Measurements from ENCODE around the gene PALM2AKAP2.
"Not testable (repeated sequence)": the region's sequence is repeated elsewhere in the genome, so short reads cannot be mapped to it uniquely, and the experiment has no call there.

The PALM2AKAP2 gene

DNA sequence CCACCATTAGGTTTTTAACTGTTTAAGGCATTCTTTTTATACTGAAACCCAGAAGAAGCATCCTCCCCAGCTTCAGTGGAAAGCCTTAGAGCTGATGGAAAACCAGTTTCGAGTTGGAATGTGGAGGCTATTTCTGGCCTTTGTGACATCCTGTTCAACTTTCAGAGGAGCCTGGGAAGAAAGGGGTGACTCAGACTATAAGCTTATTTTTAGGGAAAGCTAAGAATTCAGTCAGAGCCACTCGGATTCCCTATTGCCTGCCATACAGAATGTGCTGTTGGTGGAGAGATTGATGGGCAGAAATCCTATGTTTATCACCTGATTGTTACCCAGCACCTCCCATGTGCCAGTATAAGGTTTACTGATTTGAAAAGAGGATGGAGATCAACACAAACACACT lies 19.8 kb downstream of the PALM2AKAP2 start:
- no peak for DNase-seq (ENCODE audit: low read depth, low spot score)
- no peak overlapping the region for H3K27ac ChIP-seq

DNA sequence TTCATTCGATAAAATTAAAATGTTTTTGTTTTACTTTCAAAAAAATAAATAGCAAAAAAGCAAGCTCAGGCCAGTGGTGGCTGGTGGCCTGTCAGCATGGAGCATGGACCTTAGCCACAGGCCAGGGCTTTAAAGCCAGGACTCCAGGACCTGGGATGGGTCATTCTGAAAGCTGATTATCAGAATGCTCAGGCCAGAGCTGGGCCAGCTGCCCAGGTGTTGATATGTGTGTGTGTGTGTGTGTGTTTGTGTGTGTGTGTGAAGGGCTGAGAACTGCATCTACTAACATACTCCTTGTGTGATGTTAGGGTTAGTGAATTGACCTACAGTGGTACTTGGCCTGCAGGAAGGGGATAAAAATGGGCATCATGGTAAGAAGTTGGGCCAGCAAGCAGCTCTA lies 21.5 kb downstream of the PALM2AKAP2 start:
- no peak overlapping the region for H3K27ac ChIP-seq
- DNase-seq (ENCODE audit: low read depth, low spot score): no peak

DNA sequence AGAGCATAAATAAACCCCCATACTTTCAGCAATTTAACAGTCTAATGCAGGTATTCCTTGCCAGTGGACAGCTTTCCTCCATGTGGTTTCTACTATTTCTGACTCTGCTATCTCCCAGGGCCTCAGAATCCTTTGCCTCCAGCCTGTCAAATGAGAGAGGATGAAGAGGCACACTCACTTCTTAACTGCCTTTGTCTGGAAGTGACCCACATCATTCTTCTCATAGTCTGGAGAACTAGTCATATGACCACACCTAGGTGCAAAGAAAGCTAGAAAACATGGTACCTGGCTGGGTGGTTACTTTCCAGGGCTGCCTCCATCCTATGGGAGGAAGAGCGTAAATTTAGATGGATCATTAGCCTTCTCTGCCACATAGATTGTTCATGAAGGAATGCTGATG lies 22.5 kb downstream of the PALM2AKAP2 start:
- no peak overlapping the region for H3K27ac ChIP-seq
- no peak for DNase-seq (ENCODE audit: low read depth, low spot score)

GRCh38 chr9:109805050-109805449 lies 25.1 kb downstream of the PALM2AKAP2 start:
- DNase-seq (ENCODE audit: low read depth, low spot score): no peak
- no peak overlapping the region for H3K27ac ChIP-seq

GRCh38 chr9:109806506-109807115 lies 26.6 kb downstream of the PALM2AKAP2 start:
- no peak overlapping the region for H3K27ac ChIP-seq
- DNase-seq (ENCODE audit: low read depth, low spot score): no peak

DNA sequence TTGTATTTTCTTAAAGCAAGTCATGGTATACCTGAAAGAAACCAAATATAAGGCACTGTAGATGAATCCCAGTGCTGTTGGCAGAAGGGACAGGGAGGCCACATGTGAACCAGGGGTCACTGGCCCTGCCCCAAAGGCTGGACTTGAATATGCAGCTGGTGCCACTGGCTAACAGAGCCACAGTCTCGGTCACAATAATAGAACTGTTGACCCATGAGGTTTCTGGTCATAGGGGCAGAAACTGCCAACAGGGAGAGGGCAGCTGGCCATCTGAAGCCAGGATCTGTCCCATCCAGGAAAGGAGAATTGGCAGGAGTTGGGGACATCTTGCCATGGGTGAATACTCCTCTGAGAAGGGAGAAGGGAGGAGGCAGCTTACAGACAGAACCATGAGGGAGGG lies 31.9 kb downstream of the PALM2AKAP2 start:
- no peak for DNase-seq (ENCODE audit: low read depth, low spot score)
- H3K27ac ChIP-seq: no peak overlapping the region

DNA sequence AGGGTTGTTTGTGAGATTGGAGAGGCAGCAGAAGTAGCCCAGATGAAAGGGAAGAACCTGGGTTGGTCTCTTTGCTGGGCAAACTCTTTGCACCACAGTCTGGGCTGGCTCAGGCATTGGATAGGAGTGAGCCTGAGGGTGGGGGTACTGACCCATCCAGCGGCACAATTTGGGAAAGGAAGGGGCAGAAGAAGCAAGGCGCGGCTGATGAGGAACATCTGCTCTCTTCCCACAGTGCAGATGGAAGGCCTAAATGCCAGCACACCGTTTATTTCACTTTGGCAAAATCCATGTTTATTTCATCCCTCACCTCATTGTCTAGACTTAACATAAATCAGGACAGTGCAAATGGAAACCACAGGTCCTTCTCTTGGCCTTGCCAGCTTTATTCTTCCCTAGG lies 32.3 kb downstream of the PALM2AKAP2 start:
- DNase-seq (ENCODE audit: low read depth, low spot score): no peak
- H3K27ac ChIP-seq: no peak overlapping the region

DNA sequence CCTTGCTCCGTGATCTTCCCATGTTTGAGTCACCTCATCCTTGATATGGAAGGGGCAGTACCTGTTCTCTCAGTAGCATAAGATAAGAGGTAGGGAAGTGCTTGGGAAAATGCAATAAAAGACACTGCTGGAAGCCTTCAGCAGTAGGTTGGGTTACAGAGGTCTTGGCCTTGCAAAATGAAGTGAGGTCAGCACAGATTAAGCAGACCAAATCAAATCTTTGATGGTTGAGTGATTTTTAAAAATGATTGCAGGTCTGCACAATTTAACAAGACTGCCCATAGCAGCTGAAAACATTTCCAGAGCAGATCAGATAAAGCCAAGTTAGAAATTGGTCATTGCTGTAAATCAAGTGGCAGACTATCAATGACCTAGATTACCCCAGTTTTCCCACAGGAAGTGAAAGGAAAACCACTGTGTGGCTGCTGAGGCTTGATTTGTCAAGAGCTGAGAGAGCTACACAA lies 32.9 kb downstream of the PALM2AKAP2 start:
- H3K27ac ChIP-seq: no peak overlapping the region
- DNase-seq (ENCODE audit: low read depth, low spot score): no peak

- no peak for DNase-seq (ENCODE audit: low read depth, low spot score)
- H3K27ac ChIP-seq: no peak overlapping the region
Measured at GRCh38 chr9:109813303-109813702, 33.3 kb downstream of the PALM2AKAP2 start.

DNA sequence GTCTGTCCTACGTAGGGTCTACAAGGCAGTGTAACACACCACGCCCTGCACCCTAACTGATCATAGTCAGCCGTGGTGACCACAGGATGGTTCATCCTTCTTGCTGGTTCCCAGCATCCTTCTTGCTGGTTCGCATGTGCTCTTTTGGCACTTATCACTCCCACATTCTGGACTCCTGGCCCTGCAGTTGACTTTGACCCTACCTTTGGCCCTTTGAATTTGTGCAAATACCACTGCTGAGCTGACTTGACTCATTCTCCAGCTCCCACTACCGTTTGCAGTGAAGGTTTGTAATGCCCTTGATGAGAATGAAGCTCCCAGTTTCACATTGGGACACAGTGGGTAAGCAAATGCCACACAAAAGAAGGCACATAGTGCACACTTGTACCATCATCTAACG lies 33.8 kb downstream of the PALM2AKAP2 start:
- no peak for DNase-seq (ENCODE audit: low read depth, low spot score)
- H3K27ac ChIP-seq: no peak overlapping the region

DNA sequence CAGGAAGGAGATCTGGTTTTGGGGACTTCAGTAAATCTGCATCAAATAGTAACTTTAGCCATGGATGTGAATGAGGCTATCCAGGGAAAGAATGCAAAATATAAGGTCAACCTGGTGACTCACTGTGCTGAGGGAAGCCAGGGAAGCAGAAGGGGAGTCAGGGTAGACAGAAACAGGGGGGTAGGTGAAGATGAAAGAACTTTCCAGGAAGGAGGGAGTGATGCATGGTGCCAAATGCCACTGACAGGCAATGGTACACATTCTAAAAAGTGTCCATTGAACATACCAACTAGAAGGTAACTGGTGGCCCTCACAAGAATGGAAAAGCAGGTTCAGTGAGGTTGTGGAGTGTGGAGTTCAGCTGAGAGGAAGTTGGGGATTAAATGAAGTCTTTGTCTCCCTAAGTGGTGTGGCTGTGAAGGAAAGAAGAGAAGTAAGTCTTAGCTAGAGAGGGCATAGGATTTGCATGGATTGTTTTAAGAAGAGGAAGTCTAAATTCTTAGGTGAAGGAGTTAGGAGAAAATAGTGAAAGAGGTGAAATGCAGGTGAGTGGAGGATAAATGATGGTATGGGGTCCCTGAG lies 35.5 kb downstream of the PALM2AKAP2 start:
- peak overlapping the region; percentile 75 for H3K27ac ChIP-seq
- no peak for DNase-seq (ENCODE audit: low read depth, low spot score)

GRCh38 chr9:109816490-109816889 lies 36.5 kb downstream of the PALM2AKAP2 start:
- H3K27ac ChIP-seq: peak overlapping the region; percentile 75
- DNase-seq (ENCODE audit: low read depth, low spot score): peak; percentile 40

DNA sequence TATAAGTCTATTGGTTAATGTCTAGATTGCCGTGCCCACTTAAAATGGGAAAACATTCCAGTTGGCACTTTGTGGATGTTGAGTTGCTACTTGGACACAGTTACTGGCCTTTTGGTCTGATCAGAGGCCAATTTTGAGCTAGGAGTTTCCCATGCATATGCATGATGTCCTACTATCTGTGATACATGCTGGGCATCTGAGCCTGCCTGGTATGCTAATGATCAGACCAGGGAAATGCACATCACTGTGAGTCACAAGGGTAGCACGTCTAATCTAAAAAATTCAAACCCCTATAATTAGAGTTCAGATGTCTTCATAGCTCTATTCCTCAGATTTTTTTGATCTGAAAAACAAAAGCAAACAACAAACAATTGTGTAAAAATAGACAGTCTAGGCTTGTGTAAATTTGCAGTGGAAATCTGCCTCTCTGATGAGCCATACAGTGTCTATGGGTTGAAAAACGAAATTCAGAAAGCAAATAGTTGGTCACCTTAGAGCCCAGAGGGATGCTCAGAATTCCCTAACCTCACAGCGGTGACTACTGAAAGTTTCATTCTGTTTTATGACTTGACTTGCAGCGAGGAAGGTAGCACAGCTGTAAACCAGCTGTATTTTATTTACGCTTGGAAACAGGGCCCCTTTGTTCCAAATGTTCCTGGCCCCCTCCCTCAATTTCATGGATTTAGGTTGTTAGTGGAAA lies 37.3 kb downstream of the PALM2AKAP2 start:
- no peak for DNase-seq (ENCODE audit: low read depth, low spot score)
- peak overlapping the region; percentile 75 for H3K27ac ChIP-seq

DNA sequence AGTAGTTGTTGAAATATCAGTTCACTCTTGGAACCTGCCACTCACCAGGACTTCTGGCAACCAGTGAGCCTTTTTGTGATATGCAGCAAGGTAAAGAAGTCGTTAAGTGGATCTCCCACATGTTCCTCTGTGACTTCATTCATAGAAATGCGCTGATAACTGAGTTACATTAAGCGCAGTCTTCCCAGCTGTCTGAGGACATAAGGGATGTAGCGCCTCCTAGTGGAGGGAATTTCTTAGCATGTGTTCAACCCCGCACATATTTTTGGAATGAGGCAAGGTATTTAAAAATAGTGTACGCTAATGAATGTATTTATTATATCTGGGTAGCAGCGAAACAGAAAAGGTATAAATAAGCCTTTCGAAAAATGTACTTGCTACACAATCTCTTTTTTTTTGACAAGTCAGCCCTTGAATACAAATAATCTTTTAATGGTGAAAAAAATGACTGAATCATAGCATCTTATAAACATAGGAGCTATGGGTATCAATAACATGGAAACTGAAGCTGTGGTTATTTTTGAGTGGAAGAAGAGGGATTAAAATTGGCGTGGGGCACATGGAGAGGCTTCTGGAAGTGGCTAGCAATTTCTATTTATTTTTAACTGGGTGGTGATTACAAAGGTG lies 38.0 kb downstream of the PALM2AKAP2 start:
- peak; percentile 73 for DNase-seq (ENCODE audit: low read depth, low spot score)
- peak overlapping the region; percentile 75 for H3K27ac ChIP-seq

DNA sequence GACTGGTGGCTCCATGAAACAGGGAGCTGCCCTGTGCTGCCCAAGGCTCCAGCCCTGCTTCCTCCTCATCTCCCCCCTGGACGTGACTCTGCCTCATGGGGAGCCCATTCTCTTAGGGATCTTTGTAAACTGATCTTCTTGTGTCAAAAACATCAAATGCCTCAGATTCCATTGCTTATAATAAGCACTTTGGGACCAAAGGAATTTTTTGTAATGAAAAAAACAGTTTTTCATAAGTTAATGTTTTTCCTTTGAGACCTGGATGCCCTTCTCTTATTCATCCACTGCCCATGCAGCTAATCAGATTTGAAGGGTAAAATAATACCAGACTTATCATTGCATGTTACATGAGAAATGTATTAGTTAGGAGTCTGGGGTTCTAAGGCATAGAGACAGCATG lies 41.7 kb downstream of the PALM2AKAP2 start:
- H3K27ac ChIP-seq: no peak overlapping the region
- no peak for DNase-seq (ENCODE audit: low read depth, low spot score)

- DNase-seq (ENCODE audit: low read depth, low spot score); H3K27ac ChIP-seq: not testable (repeated sequence)
Measured at GRCh38 chr9:109825383-109825782, 45.4 kb downstream of the PALM2AKAP2 start.

- DNase-seq (ENCODE audit: low read depth, low spot score): no peak
- H3K27ac ChIP-seq: no peak overlapping the region
Measured at GRCh38 chr9:109826559-109826958, 46.6 kb downstream of the PALM2AKAP2 start.

DNA sequence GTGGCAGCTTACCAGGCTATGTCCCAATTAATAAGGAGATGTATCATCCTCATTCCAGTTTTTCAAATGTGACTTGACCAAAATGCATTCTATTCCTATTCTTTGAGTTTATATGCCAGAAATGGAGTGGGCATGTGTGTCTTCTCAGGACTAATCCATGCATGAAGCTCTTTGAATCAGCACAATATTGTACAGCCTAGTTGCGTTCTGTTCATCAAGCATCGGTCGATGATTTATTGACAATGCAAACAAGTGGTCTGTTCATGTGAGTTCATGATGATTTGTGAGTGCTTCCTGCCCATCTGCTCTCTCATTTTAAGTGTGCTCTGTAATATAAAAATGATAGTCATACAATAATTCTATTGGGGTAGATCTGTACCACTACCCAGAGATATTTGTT lies 48.3 kb downstream of the PALM2AKAP2 start:
- no peak overlapping the region for H3K27ac ChIP-seq

More for the DNA sequence above, 48.3 kb downstream of the PALM2AKAP2 start:
- DNase-seq (ENCODE audit: low read depth, low spot score): no peak
